Measurements from ENCODE around the gene UST. TPM values are rescaled to one million over a fixed set of nuclear protein-coding genes. Genes with fewer than 3 reads are reported as not detected.
"Not testable (repeated sequence)": the region's sequence is repeated elsewhere in the genome, so short reads cannot be mapped to it uniquely, and the experiment has no call there.

UST gene
- polyA plus RNA-seq, 1 donor (not counting 4 experiments of a cell fraction or from before 2014, with no cell fraction given): 6.1 TPM

DNA sequence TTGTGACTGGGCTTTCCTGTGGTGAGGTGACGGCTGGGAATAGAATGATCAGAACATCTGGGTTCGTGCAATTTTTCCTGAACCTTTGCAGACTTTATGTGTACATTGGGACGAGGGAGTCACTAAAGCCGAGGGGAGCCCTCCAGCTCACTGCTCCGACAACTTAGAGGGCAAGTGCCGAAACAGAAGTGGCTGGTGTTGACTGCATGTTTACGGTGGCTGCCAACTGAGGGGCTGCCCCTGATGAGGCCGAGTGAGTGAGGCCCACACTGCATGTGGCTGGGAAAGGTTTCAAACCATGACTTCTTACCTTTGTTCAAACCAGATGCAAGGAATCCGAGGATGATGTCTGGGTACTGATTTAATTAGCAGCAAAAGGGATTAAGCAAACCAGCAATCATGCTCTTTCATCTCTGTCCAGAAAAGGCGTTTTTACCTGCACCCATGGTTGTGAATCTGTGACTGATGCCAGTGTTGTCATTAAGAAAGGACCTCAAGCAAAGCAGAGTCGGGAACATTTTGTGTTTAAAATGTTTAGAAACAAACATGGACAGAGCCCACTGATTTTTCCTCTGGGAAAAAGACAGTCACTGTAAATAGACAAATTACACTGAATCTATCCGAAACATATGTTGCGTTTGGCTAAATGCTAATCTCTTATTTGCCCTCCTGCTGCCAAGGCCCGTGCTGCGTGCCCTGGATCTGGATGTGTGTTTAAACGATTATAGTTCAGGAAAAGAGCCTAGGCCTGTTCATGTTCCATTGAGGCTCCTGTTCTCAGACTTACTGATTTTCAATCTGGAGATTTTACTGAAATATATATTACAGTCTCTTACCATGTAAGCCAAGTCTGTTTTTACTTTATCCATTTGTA, 105.1 kb downstream of the UST start:
- dilution Hi-C loops (cut with MboI; ENCODE audit: extremely low pct_ligation_motif_present, low sequenced_read_pairs): no loop called here
- Histone ChIP-seq H2AFZ (ENCODE audit: control insufficient read depth, low read length) (no peak overlapping the region), H3K79me2 (ENCODE audit: control insufficient read depth, insufficient read depth, low read length) (no peaks in the 10 kb centered on the region), H3K9me1 (ENCODE audit: control insufficient read depth, extremely low read depth, insufficient read depth, low read length) (peaks cover 3% of the 10 kb centered on the region), H3K27me3 (ENCODE audit: control insufficient read depth, extremely low read depth, insufficient read depth, low read length) (no peaks in the 10 kb centered on the region), H3K4me3 (ENCODE audit: control insufficient read depth in 2 of 3, extremely low read depth in 1 of 3, insufficient read depth in 2 of 3, low read depth in 1 of 3, low read length in 3 of 3) (no peak overlapping the region), H3K9me3 (ENCODE audit: control insufficient read depth, low read depth, low read length) (no peaks in the 10 kb centered on the region), H4K20me1 (ENCODE audit: control insufficient read depth, extremely low read depth, insufficient read depth, low read length) (no peaks in the 10 kb centered on the region), H3K4me2 (ENCODE audit: control insufficient read depth, extremely low read depth, insufficient read depth, low read depth, low read length) (no peak overlapping the region), H3K9ac (ENCODE audit: control insufficient read depth, extremely low read depth, insufficient read depth, low read length) (no peak overlapping the region), H3K27ac (ENCODE audit: control insufficient read depth, insufficient read depth, low read length) (no peak overlapping the region), H3K4me1 (ENCODE audit: control insufficient read depth, extremely low read depth, insufficient read depth, low read length) (peaks cover 19% of the 10 kb centered on the region), H3K36me3 (ENCODE audit: control insufficient read depth in 2 of 2, extremely low read depth in 1 of 2, insufficient read depth in 2 of 2, low read length in 2 of 2) (no peaks in the 10 kb centered on the region)
- TF ChIP-seq, protein P1, sequence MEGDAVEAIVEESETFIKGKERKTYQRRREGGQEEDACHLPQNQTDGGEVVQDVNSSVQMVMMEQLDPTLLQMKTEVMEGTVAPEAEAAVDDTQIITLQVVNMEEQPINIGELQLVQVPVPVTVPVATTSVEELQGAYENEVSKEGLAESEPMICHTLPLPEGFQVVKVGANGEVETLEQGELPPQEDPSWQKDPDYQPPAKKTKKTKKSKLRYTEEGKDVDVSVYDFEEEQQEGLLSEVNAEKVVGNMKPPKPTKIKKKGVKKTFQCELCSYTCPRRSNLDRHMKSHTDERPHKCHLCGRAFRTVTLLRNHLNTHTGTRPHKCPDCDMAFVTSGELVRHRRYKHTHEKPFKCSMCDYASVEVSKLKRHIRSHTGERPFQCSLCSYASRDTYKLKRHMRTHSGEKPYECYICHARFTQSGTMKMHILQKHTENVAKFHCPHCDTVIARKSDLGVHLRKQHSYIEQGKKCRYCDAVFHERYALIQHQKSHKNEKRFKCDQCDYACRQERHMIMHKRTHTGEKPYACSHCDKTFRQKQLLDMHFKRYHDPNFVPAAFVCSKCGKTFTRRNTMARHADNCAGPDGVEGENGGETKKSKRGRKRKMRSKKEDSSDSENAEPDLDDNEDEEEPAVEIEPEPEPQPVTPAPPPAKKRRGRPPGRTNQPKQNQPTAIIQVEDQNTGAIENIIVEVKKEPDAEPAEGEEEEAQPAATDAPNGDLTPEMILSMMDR (optimal IDR thresholded peaks at IDR 0.05 in 1 of 3, IDR thresholded peaks at IDR 0.05 in 1 of 3, conservative IDR thresholded peaks at IDR 0.05 in 1 of 3; ENCODE audit: extremely low read depth in 1 of 3, insufficient read depth in 2 of 3, low read length in 3 of 3): no peak
- no peak for FAIRE-seq
- DNase-seq (ENCODE audit: low read depth, low spot score): no peak

DNA sequence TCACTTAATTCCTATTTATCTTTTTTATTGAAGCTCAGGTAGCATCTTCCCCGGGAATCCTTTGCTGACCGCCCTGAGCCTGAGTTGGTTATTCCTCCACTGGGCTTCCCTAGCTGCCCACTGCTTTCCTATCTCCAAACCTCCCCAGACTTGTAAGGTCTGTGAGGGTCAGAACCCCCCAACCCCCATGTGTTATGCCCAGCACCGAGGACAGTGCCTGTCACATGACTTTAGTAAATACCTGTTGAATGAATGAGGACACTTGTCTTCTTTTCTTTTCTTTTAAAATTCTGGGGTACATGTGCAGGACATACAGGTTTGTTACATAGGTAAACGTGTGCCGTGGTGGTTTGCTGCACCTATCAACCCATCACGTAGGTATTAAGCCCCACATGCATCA, 105.9 kb downstream of the UST start:
- H3K9me1 ChIP-seq (ENCODE audit: control insufficient read depth, extremely low read depth, insufficient read depth, low read length): peaks cover 3% of the 10 kb centered on the region
- H3K27me3 ChIP-seq (ENCODE audit: control insufficient read depth, extremely low read depth, insufficient read depth, low read length): no peaks in the 10 kb centered on the region
- no peak overlapping the region for H3K4me2 ChIP-seq (ENCODE audit: control insufficient read depth, extremely low read depth, insufficient read depth, low read depth, low read length)
- no peaks in the 10 kb centered on the region for H3K36me3 ChIP-seq (ENCODE audit: control insufficient read depth in 2 of 2, extremely low read depth in 1 of 2, insufficient read depth in 2 of 2, low read length in 2 of 2)
- no peak overlapping the region for H3K9ac ChIP-seq (ENCODE audit: control insufficient read depth, extremely low read depth, insufficient read depth, low read length)
- no peak overlapping the region for H3K27ac ChIP-seq (ENCODE audit: control insufficient read depth, insufficient read depth, low read length)
- FAIRE-seq (no peak), DNase-seq (ENCODE audit: low read depth, low spot score) (no peak)
- H3K79me2 ChIP-seq (ENCODE audit: control insufficient read depth, insufficient read depth, low read length): no peaks in the 10 kb centered on the region
- no peak overlapping the region for H3K4me3 ChIP-seq (ENCODE audit: control insufficient read depth in 2 of 3, extremely low read depth in 1 of 3, insufficient read depth in 2 of 3, low read depth in 1 of 3, low read length in 3 of 3)
- H3K4me1 ChIP-seq (ENCODE audit: control insufficient read depth, extremely low read depth, insufficient read depth, low read length): peaks cover 26% of the 10 kb centered on the region
- no peak overlapping the region for H2AFZ ChIP-seq (ENCODE audit: control insufficient read depth, low read length)
- TF ChIP-seq, protein P1 (optimal IDR thresholded peaks at IDR 0.05 in 1 of 3, IDR thresholded peaks at IDR 0.05 in 1 of 3, conservative IDR thresholded peaks at IDR 0.05 in 1 of 3; ENCODE audit: extremely low read depth in 1 of 3, insufficient read depth in 2 of 3, low read length in 3 of 3): no peak
- TF ChIP-seq EZH2 (IDR thresholded peaks at IDR 0.05; ENCODE audit: low read length): no peak
- no peaks in the 10 kb centered on the region for H4K20me1 ChIP-seq (ENCODE audit: control insufficient read depth, extremely low read depth, insufficient read depth, low read length)
- H3K9me3 ChIP-seq (ENCODE audit: control insufficient read depth, low read depth, low read length): no peaks in the 10 kb centered on the region
- dilution Hi-C loops (cut with MboI; ENCODE audit: extremely low pct_ligation_motif_present, low sequenced_read_pairs): no loop called here

DNA sequence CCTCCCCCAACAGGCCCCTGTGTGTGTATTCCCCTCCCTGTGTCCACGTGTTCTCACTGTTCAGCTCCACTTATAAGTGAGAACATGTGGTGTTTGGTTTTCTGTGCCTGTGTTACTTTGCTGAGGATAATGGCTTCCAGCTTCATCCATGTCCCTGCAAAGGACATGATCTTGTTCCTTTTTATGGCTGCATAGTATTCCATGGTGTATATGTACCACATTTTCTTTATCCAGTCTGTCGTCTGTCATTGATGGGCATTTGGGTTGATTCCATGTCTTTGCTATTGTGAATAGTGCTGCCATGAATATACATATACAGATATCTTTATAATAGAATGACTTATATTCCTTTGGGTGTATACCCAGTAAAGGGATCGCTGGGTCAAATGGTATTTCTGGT, 106.3 kb downstream of the UST start:
- H2AFZ ChIP-seq (ENCODE audit: control insufficient read depth, low read length); FAIRE-seq; H3K36me3 ChIP-seq (ENCODE audit: control insufficient read depth in 2 of 2, extremely low read depth in 1 of 2, insufficient read depth in 2 of 2, low read length in 2 of 2); dilution Hi-C loops (cut with MboI; ENCODE audit: extremely low pct_ligation_motif_present, low sequenced_read_pairs); H3K4me3 ChIP-seq (ENCODE audit: control insufficient read depth in 2 of 3, extremely low read depth in 1 of 3, insufficient read depth in 2 of 3, low read depth in 1 of 3, low read length in 3 of 3); H3K79me2 ChIP-seq (ENCODE audit: control insufficient read depth, insufficient read depth, low read length); DNase-seq (ENCODE audit: low read depth, low spot score); H3K9me3 ChIP-seq (ENCODE audit: control insufficient read depth, low read depth, low read length); H3K4me2 ChIP-seq (ENCODE audit: control insufficient read depth, extremely low read depth, insufficient read depth, low read depth, low read length); H3K9ac ChIP-seq (ENCODE audit: control insufficient read depth, extremely low read depth, insufficient read depth, low read length); H4K20me1 ChIP-seq (ENCODE audit: control insufficient read depth, extremely low read depth, insufficient read depth, low read length); H3K27ac ChIP-seq (ENCODE audit: control insufficient read depth, insufficient read depth, low read length); H3K27me3 ChIP-seq (ENCODE audit: control insufficient read depth, extremely low read depth, insufficient read depth, low read length); H3K9me1 ChIP-seq (ENCODE audit: control insufficient read depth, extremely low read depth, insufficient read depth, low read length): not testable (repeated sequence)
- H3K4me1 ChIP-seq (ENCODE audit: control insufficient read depth, extremely low read depth, insufficient read depth, low read length): peaks cover 30% of the 10 kb centered on the region
